SK-N-SH treated with all-trans-retinoic acid at 6 μM for 48 hours (cell line): ENCODE measurements around the gene TMEM184A.
"Not testable (repeated sequence)": the region's sequence is repeated elsewhere in the genome, so short reads cannot be mapped to it uniquely, and the experiment has no call there.

Experiments
- ATAC-seq: fragments of 200-7000 bp; cut with Tn5 transposase; 3 replicates; pipeline ENCODE4 v1.9.1; 2020; ENCODE audit warnings: mild to moderate bottlenecking, moderate library complexity
- ARNTL ChIP-seq: fragments of 450-650 bp; formaldehyde crosslinking; IDR thresholded peaks from 2 replicates; pipeline ENCODE4 v1.5.0; 2020; ENCODE audit warnings: low read depth, mild to moderate bottlenecking, moderate library complexity, borderline replicate concordance
- BACH2 ChIP-seq: fragments of 250-450 bp; sonication (Bioruptor Pico); IDR thresholded peaks from 2 replicates; pipeline ENCODE4 v1.9.0; 2021; ENCODE audit warnings: mild to moderate bottlenecking, borderline replicate concordance
- CSDC2 ChIP-seq: fragments of 250-450 bp; sonication (Bioruptor Pico); IDR thresholded peaks from 2 replicates; pipeline ENCODE4 v1.5.0; 2020; ENCODE audit warnings: mild to moderate bottlenecking, moderate library complexity
- GLIS3 ChIP-seq: fragments of 250-450 bp; sonication (Bioruptor Pico); IDR thresholded peaks from 2 replicates; pipeline ENCODE4 v1.5.0; 2020; ENCODE audit warnings: mild to moderate bottlenecking, moderate library complexity
- ISL1 ChIP-seq: fragments of 250-450 bp; sonication (Bioruptor Pico); IDR thresholded peaks from 2 replicates; pipeline ENCODE4 v2.1.2; 2022; ENCODE audit warnings: mild to moderate bottlenecking, moderate library complexity
- OSR1 ChIP-seq: fragments of 250-450 bp; sonication (Bioruptor Pico); IDR thresholded peaks from 2 replicates; pipeline ENCODE4 v1.8.0; 2022; ENCODE audit warnings: moderate library complexity, mild to moderate bottlenecking, inconsistent platforms
- RARB ChIP-seq: fragments of 250-450 bp; sonication (Bioruptor Pico); IDR thresholded peaks from 2 replicates; pipeline ENCODE4 v1.8.0; 2021; ENCODE audit warnings: mild to moderate bottlenecking, moderate library complexity
- SNAI2 ChIP-seq: fragments of 250-450 bp; sonication (Bioruptor Pico); IDR thresholded peaks from 2 replicates; pipeline ENCODE4 v1.5.0; 2020; ENCODE audit warnings: mild to moderate bottlenecking, moderate library complexity
- TCF4 ChIP-seq: fragments of 250-450 bp; sonication (Bioruptor Pico); IDR thresholded peaks from 2 replicates; pipeline ENCODE4 v1.8.0; 2021; ENCODE audit warnings: mild to moderate bottlenecking, moderate library complexity, borderline replicate concordance
- TOX ChIP-seq: fragments of 250-450 bp; sonication (Bioruptor Pico); IDR thresholded peaks from 2 replicates; pipeline ENCODE4 v1.8.0; 2021; ENCODE audit warnings: mild to moderate bottlenecking, moderate library complexity, borderline replicate concordance
- ZC3H10 ChIP-seq: fragments of 250-450 bp; sonication (Bioruptor Pico); IDR thresholded peaks from 2 replicates; pipeline ENCODE4 v1.5.1; 2021; ENCODE audit warnings: mild to moderate bottlenecking, moderate library complexity
- ZFP3 ChIP-seq: fragments of 250-450 bp; sonication (Bioruptor Pico); IDR thresholded peaks from 2 replicates; pipeline ENCODE4 v1.5.0; 2020; ENCODE audit warnings: mild to moderate bottlenecking, moderate library complexity
- ZFP30 ChIP-seq: fragments of 450-650 bp; formaldehyde crosslinking; IDR thresholded peaks from 2 replicates; pipeline ENCODE4 v1.5.0; 2022; ENCODE audit warnings: mild to moderate bottlenecking, moderate library complexity
- ZNF565 ChIP-seq: fragments of 450-650 bp; formaldehyde crosslinking; conservative IDR thresholded peaks from 2 replicates; pipeline ENCODE4 v1.5.0; 2020; ENCODE audit warnings: low read depth, mild to moderate bottlenecking, moderate library complexity
- ZNF70 ChIP-seq: fragments of 450-650 bp; formaldehyde crosslinking; IDR thresholded peaks from 2 replicates; pipeline ENCODE4 v1.5.0; 2020; ENCODE audit warnings: mild to moderate bottlenecking, moderate library complexity
- ZNF8 ChIP-seq: fragments of 450-650 bp; formaldehyde crosslinking; IDR thresholded peaks from 2 replicates; pipeline ENCODE4 v1.5.0; 2020; ENCODE audit warnings: mild to moderate bottlenecking, moderate library complexity
- TF ChIP-seq, protein P1 (sequence below): fragments of 250-450 bp; sonication (Bioruptor Pico); IDR thresholded peaks from 2 replicates; pipeline ENCODE4 v1.8.0; 2020; ENCODE audit warnings: mild to moderate bottlenecking, moderate library complexity, borderline replicate concordance
- TF ChIP-seq, protein P2 (sequence below): fragments of 250-450 bp; sonication (Bioruptor Pico); IDR thresholded peaks from 2 replicates; pipeline ENCODE4 v1.5.1; 2021; ENCODE audit warnings: mild to moderate bottlenecking, moderate library complexity
- TF ChIP-seq, protein P3 (sequence below): fragments of 250-450 bp; sonication (Bioruptor Pico); IDR thresholded peaks from 2 replicates; pipeline ENCODE4 v1.8.0; 2021; ENCODE audit warnings: low read depth, mild to moderate bottlenecking, moderate library complexity, borderline replicate concordance
- TF ChIP-seq, protein P4 (sequence below): fragments of 250-450 bp; sonication (Bioruptor Pico); IDR thresholded peaks from 2 replicates; pipeline ENCODE4 v1.5.0; 2020; ENCODE audit warnings: mild to moderate bottlenecking, moderate library complexity
- TF ChIP-seq, protein P5 (sequence below): fragments of 250-450 bp; sonication (Bioruptor Pico); IDR thresholded peaks from 2 replicates; pipeline ENCODE4 v1.5.1; 2020; ENCODE audit warnings: low read depth, mild to moderate bottlenecking, moderate library complexity

TMEM184A gene

DNA sequence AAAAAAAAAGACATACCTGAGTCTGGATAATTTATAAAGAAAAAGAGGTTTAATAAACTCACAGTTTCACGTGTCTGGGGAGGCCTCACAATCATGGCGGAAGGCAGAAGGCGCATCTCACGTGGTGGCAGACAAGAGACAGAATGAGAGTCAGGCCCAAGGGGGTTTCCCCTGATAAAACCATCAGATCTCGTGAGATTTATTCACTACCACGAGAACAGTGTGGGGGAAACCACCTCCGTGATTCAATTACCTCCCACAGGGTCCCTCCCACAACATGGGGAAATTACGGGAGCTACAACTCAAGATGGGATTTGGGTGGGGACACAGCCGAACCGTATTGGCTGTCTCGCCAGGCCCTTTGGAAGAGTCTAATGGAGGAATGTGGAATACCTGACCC is 34.5 kb downstream of the TMEM184A start (continued):
- TF ChIP-seq ZFP3 (CRISPR knock-in tag) (no peak), TOX (CRISPR knock-in tag) (no peak), SNAI2 (CRISPR knock-in tag) (no peak), RARB (CRISPR knock-in tag) (no peak), ZFP30 (CRISPR knock-in tag) (no peak), TCF4 (CRISPR knock-in tag) (no peak)
- TF ChIP-seq, protein P1, sequence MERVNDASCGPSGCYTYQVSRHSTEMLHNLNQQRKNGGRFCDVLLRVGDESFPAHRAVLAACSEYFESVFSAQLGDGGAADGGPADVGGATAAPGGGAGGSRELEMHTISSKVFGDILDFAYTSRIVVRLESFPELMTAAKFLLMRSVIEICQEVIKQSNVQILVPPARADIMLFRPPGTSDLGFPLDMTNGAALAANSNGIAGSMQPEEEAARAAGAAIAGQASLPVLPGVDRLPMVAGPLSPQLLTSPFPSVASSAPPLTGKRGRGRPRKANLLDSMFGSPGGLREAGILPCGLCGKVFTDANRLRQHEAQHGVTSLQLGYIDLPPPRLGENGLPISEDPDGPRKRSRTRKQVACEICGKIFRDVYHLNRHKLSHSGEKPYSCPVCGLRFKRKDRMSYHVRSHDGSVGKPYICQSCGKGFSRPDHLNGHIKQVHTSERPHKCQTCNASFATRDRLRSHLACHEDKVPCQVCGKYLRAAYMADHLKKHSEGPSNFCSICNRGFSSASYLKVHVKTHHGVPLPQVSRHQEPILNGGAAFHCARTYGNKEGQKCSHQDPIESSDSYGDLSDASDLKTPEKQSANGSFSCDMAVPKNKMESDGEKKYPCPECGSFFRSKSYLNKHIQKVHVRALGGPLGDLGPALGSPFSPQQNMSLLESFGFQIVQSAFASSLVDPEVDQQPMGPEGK, result no peak
- TF ChIP-seq, all 23 proteins: peak for 0

- TF ChIP-seq ZNF70 (CRISPR knock-in tag) (no peak), ARNTL (CRISPR knock-in tag) (no peak), GLIS3 (no peak), ZFP3 (CRISPR knock-in tag) (no peak), TCF4 (CRISPR knock-in tag) (no peak), CSDC2 (no peak), SNAI2 (CRISPR knock-in tag) (no peak), ZNF8 (CRISPR knock-in tag) (no peak), OSR1 (CRISPR knock-in tag) (no peak)
- TF ChIP-seq, protein P2, sequence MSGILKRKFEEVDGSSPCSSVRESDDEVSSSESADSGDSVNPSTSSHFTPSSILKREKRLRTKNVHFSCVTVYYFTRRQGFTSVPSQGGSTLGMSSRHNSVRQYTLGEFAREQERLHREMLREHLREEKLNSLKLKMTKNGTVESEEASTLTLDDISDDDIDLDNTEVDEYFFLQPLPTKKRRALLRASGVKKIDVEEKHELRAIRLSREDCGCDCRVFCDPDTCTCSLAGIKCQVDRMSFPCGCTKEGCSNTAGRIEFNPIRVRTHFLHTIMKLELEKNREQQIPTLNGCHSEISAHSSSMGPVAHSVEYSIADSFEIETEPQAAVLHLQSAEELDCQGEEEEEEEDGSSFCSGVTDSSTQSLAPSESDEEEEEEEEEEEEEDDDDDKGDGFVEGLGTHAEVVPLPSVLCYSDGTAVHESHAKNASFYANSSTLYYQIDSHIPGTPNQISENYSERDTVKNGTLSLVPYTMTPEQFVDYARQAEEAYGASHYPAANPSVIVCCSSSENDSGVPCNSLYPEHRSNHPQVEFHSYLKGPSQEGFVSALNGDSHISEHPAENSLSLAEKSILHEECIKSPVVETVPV (CRISPR knock-in tag), result no peak
- TF ChIP-seq, all 23 proteins: peak for 0
- no peak for ATAC-seq
Measured at GRCh38 chr7:1520539-1521234, 35.3 kb downstream of the TMEM184A start.

DNA sequence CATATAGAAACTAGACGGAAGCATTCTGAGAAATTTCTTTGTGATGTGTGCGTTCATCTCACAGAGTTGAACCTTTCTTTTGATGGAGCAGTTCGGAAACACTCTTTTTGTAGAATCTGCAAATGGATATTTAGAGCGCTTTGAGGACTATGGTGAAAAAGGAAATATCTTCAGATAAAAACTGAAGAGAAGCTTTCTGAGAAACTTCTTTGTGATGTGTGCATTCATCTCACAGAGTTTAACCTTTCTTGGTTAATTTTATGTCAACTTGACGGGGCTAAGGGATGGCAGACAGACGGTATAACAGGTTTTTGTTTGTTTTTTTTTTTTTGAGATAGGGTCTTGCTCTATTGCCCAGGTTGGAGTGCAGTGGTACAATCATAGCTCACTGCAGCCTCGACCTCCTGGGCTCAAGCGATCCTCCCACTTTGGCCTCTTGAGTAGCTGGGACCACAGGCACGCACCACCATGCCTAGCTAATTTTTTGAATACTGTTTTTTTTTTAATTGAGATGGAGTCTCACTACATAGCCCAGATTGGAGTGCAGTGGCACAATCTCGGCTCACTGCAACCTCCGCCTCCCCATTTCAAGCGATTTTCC is 36.6 kb downstream of the TMEM184A start:
- ATAC-seq, result not testable (repeated sequence)

DNA sequence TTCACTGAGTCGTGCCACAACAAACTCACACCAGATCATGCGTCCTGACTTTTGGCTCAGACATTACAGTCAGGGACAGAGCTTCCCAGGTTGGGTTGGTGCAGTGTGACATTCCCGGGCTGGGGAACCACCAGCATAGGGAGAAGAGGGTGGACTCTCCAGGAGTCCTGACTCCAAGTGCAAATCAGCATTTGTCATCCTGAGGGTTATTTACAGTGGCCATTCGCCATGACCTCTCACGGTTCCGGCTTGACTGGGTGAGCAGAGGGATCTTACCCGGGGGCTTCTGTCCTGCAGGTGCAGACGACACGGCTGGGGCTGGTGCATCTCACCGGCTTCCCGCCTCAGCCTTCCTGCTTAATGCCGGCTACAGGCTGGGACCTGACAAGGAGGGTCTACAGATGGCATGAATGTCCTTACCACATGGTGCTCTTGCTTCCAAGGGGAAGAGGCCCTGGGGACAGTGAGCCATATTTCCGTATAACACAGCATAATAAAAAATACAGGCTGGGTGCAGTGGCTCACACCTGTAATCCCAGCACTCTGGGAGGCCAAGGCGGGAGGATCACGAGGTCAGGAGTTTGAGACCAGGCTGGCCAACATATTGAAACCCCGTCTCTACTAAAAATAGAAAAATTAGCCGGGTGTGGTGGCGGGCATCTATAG is 39.3 kb downstream of the TMEM184A start:
- ATAC-seq, result no peak

DNA sequence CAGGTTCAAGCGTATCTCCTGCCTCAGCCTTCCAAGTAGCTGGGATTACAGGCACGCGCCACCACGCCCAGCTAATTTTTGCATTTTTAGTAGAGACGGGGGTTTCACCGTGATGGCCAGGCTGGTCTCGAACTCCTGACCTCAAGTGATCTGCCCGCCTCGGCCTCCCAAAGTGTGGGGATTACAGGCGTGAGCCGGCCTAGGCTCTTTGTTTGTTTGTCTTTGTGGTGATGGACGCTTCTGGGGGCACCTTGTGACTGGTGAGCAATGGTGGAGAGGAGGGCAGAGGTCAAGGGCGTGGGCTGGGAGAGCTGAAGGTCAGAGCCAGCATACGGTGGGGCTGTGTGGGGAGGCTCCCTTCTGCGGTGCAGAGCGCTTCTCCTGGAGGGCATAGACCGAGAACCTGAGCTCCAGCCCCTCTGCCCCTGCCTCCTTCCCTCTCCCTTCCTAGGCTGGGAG is 40.5 kb downstream of the TMEM184A start:
- not testable (repeated sequence) for ATAC-seq

More for the DNA sequence above, 39.3 kb downstream of the TMEM184A start:
- TF ChIP-seq TOX (CRISPR knock-in tag) (no peak), ZNF70 (CRISPR knock-in tag) (no peak), SNAI2 (CRISPR knock-in tag) (no peak), ZC3H10 (CRISPR knock-in tag) (no peak), OSR1 (CRISPR knock-in tag) (no peak), ISL1 (CRISPR knock-in tag) (no peak), ZFP30 (CRISPR knock-in tag) (no peak)
- TF ChIP-seq, protein P3, sequence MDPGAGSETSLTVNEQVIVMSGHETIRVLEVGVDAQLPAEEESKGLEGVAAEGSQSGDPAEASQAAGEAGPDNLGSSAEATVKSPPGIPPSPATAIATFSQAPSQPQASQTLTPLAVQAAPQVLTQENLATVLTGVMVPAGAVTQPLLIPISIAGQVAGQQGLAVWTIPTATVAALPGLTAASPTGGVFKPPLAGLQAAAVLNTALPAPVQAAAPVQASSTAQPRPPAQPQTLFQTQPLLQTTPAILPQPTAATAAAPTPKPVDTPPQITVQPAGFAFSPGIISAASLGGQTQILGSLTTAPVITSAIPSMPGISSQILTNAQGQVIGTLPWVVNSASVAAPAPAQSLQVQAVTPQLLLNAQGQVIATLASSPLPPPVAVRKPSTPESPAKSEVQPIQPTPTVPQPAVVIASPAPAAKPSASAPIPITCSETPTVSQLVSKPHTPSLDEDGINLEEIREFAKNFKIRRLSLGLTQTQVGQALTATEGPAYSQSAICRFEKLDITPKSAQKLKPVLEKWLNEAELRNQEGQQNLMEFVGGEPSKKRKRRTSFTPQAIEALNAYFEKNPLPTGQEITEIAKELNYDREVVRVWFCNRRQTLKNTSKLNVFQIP, result no peak

DNA sequence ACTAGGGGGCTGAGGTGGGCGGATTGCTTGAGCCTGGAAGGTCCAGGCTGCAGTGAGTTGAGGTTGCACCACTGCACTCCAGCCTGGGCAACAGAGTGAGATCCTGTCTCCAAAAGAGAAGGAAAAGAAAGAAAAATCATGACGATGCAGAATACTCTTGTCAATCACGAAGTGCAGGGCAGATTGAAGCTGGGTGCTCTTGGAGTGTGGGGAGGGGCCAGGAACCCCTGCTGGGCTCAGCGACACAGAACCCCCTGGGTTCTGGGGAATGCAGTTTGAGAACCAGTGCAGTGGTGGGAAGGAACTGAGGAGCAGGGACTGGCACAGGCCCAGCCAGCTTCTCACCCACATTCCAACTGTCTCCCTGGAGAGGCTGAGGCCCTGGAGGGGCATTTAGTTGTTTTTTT is 41.0 kb downstream of the TMEM184A start:
- ATAC-seq, result no peak
- TF ChIP-seq, protein P4, sequence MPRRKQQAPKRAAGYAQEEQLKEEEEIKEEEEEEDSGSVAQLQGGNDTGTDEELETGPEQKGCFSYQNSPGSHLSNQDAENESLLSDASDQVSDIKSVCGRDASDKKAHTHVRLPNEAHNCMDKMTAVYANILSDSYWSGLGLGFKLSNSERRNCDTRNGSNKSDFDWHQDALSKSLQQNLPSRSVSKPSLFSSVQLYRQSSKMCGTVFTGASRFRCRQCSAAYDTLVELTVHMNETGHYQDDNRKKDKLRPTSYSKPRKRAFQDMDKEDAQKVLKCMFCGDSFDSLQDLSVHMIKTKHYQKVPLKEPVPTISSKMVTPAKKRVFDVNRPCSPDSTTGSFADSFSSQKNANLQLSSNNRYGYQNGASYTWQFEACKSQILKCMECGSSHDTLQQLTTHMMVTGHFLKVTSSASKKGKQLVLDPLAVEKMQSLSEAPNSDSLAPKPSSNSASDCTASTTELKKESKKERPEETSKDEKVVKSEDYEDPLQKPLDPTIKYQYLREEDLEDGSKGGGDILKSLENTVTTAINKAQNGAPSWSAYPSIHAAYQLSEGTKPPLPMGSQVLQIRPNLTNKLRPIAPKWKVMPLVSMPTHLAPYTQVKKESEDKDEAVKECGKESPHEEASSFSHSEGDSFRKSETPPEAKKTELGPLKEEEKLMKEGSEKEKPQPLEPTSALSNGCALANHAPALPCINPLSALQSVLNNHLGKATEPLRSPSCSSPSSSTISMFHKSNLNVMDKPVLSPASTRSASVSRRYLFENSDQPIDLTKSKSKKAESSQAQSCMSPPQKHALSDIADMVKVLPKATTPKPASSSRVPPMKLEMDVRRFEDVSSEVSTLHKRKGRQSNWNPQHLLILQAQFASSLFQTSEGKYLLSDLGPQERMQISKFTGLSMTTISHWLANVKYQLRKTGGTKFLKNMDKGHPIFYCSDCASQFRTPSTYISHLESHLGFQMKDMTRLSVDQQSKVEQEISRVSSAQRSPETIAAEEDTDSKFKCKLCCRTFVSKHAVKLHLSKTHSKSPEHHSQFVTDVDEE (CRISPR knock-in tag), result no peak
- TF ChIP-seq ZFP3 (CRISPR knock-in tag), result no peak
- TF ChIP-seq ZNF8 (CRISPR knock-in tag), result no peak
- TF ChIP-seq, protein P5, sequence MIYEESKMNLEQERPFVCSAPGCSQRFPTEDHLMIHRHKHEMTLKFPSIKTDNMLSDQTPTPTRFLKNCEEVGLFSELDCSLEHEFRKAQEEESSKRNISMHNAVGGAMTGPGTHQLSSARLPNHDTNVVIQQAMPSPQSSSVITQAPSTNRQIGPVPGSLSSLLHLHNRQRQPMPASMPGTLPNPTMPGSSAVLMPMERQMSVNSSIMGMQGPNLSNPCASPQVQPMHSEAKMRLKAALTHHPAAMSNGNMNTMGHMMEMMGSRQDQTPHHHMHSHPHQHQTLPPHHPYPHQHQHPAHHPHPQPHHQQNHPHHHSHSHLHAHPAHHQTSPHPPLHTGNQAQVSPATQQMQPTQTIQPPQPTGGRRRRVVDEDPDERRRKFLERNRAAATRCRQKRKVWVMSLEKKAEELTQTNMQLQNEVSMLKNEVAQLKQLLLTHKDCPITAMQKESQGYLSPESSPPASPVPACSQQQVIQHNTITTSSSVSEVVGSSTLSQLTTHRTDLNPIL, result no peak
- no peak for TF ChIP-seq ZFP30 (CRISPR knock-in tag)
- no peak for TF ChIP-seq GLIS3
- TF ChIP-seq ARNTL (CRISPR knock-in tag), result no peak
- TF ChIP-seq SNAI2 (CRISPR knock-in tag), result no peak
- TF ChIP-seq ZNF565, result no peak
- no peak for TF ChIP-seq OSR1 (CRISPR knock-in tag)
- TF ChIP-seq TCF4 (CRISPR knock-in tag), result no peak
- no peak for TF ChIP-seq ISL1 (CRISPR knock-in tag)
- no peak for TF ChIP-seq BACH2 (CRISPR knock-in tag)
- no peak for TF ChIP-seq ZNF70 (CRISPR knock-in tag)
- no peak for TF ChIP-seq TOX (CRISPR knock-in tag)
- no peak for TF ChIP-seq CSDC2
